LNCAP (cell line): Measurements from ENCODE around the gene CMTM8.

Experiments
- TF ChIP-seq, protein P1 (sequence below): fragments of 450-650 bp; IDR thresholded peaks from 2 replicates; pipeline ENCODE4 v1.5.1; 2017; ENCODE audit warnings: mild to moderate bottlenecking

The CMTM8 gene

GRCh38 chr3:32401556-32402081, 163.1 kb downstream of the CMTM8 start:
- TF ChIP-seq, protein P1, sequence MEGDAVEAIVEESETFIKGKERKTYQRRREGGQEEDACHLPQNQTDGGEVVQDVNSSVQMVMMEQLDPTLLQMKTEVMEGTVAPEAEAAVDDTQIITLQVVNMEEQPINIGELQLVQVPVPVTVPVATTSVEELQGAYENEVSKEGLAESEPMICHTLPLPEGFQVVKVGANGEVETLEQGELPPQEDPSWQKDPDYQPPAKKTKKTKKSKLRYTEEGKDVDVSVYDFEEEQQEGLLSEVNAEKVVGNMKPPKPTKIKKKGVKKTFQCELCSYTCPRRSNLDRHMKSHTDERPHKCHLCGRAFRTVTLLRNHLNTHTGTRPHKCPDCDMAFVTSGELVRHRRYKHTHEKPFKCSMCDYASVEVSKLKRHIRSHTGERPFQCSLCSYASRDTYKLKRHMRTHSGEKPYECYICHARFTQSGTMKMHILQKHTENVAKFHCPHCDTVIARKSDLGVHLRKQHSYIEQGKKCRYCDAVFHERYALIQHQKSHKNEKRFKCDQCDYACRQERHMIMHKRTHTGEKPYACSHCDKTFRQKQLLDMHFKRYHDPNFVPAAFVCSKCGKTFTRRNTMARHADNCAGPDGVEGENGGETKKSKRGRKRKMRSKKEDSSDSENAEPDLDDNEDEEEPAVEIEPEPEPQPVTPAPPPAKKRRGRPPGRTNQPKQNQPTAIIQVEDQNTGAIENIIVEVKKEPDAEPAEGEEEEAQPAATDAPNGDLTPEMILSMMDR: no peak

- TF ChIP-seq, protein P1: no peak
Measured at GRCh38 chr3:32403663-32404062, 165.2 kb downstream of the CMTM8 start.

- TF ChIP-seq, protein P1: no peak
Measured at GRCh38 chr3:32404714-32405113, 166.2 kb downstream of the CMTM8 start.

DNA sequence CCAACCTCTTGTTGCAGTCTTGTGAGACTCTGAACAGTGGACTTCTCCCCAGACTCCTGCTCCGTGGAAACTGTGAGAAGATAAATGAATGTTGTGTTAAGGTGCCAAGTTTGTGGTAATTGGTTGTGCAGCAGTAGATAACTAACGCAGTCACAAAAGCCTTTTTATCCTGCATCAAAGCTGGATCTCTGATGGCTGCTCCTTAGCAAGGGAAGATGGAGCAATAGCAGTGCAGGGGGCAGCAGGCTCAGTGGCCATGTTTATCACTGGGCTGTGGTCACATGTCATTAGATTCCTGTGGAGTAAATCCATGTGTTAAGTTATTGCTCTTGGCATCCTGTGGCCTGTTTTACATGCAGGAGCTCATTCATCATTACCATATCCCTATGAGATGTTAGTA, 166.7 kb downstream of the CMTM8 start:
- TF ChIP-seq, protein P1: no peak

- TF ChIP-seq, protein P1: no peak
Measured at GRCh38 chr3:32405711-32406323, 167.3 kb downstream of the CMTM8 start.

DNA sequence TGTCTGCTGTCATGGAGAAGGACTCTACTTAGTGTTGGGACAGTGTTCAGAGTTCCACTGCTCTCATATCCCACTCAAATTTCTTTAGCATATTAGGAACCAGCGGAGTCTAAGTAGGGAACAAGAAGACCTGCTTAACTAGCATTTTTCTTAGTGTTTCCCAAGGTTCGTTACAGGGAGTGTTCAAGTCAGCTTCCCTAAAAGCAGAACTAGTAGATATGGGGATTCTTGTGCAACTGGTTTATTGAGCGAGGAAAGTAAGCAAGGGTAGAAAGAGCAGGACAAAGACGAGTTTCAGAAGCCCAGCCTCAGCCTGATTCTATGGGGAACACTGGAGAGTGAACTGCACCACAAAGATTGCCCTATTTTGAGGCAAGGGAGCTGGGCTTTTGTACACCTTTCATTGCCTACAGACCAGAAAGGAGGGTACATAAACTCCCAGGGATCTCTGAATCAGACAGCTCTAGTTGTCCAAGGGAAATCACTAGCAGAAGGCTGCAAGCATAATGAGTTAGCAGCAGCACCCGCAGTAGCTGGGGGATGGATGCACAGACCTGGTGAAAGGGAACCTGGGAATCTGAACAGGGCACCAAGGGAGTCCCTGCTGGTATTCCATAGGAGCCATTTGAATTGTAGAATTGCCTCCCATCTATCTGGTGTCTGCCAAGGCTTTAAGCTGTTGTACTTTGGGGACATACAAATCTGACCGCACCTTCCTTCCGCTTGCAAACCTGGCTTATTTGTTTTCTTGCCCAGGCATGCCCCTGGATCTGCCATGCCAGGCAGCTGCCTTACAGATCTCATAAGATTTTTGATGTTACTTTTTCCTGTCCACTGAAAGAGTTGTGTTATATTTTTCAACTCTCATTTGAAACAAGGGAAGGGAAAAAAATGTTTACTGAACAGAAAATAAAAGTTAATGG, 168.3 kb downstream of the CMTM8 start:
- TF ChIP-seq, protein P1: no peak

DNA sequence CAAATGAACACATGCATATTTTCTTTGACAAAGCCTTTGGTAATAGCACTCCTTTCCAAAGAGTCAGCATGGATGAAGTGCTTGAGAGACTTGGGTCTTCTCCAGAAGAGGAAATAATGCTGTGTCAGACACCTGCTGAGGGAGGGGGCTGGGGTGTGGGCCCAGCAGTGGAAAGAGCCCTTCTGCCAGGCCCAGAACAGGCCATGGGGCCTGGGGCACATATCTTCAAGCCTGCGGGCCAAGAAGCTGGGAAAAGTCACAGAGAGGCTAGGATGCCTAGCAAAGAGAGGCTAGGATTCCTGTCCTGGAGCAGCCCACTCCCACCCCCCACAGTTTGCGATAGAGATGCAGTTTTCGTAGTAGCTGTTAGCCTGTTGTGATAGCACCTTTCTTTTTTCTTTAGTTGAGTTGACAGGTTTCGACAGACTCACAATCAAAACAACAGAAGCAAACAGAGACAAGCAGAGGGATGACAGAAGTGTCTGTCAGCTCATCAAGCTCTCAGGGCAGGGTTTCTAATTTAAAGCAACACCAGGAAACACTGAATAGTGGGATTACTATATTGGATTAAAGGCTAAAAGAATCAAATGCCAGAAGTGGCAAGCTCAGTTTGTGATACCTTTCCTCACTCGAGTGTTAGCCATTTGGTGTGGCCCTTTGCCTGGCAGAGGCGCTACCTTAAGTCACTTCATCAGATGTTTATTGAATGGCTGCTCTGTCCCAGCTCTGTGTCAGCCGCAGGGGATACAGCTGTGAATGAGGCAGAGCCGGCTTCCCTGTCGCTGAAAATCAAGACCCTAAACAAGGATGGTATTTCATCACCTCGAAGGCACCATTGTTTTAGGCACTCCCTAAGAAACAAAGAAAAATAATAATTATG, 172.1 kb downstream of the CMTM8 start:
- TF ChIP-seq, protein P1: no peak
